ENCODE measurements around the gene BZW2.

- TF ChIP-seq CTCF (IDR thresholded peaks at IDR 0.05) = no peak
- TF ChIP-seq POLR2A (IDR thresholded peaks at IDR 0.05) = no peak
Measured at GRCh38 chr7:16753932-16754855, 108.2 kb downstream of the BZW2 start.
